MG63 (cell line): ENCODE measurements around the gene TFB2M. TPM values are rescaled to one million over a fixed set of nuclear protein-coding genes. Genes with fewer than 3 reads are reported as not detected.
A peak's percentile ranks its signal among the peaks of the same experiment; 100 is the strongest.
"Not testable (repeated sequence)": the region's sequence is repeated elsewhere in the genome, so short reads cannot be mapped to it uniquely, and the experiment has no call there.

Source experiments
- DNase-seq: peaks from one replicate; pipeline ENCODE4 v3.0.0-alpha.2; 2020
- H3K27me3 ChIP-seq: fragments of 250-450 bp; sonication (Bioruptor Pico); 2 replicates; pipeline ENCODE4 v1.5.1; 2020; ENCODE audit warnings: mild to moderate bottlenecking, moderate library complexity
- H3K36me3 ChIP-seq: fragments of 250-450 bp; sonication (Bioruptor Pico); 2 replicates; pipeline ENCODE4 v1.5.1; 2020; ENCODE audit warnings: mild to moderate bottlenecking, moderate library complexity
- H3K4me3 ChIP-seq: fragments of 250-450 bp; sonication (Bioruptor Pico); 2 replicates; pipeline ENCODE4 v1.5.1; 2020; ENCODE audit warnings: mild to moderate bottlenecking, moderate library complexity
- H3K9me3 ChIP-seq: fragments of 250-450 bp; sonication (Bioruptor Pico); 2 replicates; pipeline ENCODE4 v1.5.1; 2020; ENCODE audit warnings: mild to moderate bottlenecking, moderate library complexity
- total RNA-seq: library from RNA; depleted of rRNA; stranded (reverse); fragments of >200 nt; shearing (Covaris generic); gene quantifications from 2 replicates; pipeline ENCODE4 v1.2.3, GENCODE V29; 2014; ENCODE audit warnings: low replicate concordance

TFB2M gene
- total RNA-seq, 1 experiment from 2014 or later: 10.9 TPM

GRCh38 chr1:246569248-246570238, 3.5 kb upstream of the TFB2M start:
- no peak overlapping the region for H3K4me3 ChIP-seq
- DNase-seq: no peak
- H3K9me3 ChIP-seq: no peaks in the 10 kb centered on the region
- no peaks in the 10 kb centered on the region for H3K27me3 ChIP-seq
- H3K36me3 ChIP-seq: peaks cover 4% of the 10 kb centered on the region

- Histone ChIP-seq H3K27me3 (no peaks in the 10 kb centered on the region), H3K4me3 (peak overlapping the region; percentile 90)
- no peak for DNase-seq
These were observed 1.7 kb upstream of the TFB2M start for GRCh38 chr1:246567646-246568235.

GRCh38 chr1:246566813-246567645, 968 bp upstream of the TFB2M start:
- no peaks in the 10 kb centered on the region for H3K27me3 ChIP-seq
- DNase-seq: no peak
- H3K9me3 ChIP-seq: no peaks in the 10 kb centered on the region
- H3K4me3 ChIP-seq: peak overlapping the region; percentile 90
- H3K36me3 ChIP-seq: peaks cover 23% of the 10 kb centered on the region

More at GRCh38 chr1:246567646-246568235, 1.7 kb upstream of the TFB2M start:
- H3K36me3 ChIP-seq: peaks cover 16% of the 10 kb centered on the region
- no peaks in the 10 kb centered on the region for H3K9me3 ChIP-seq

GRCh38 chr1:246565751-246566127, 322 bp downstream of the TFB2M start:
- peaks cover 23% of the 10 kb centered on the region for H3K36me3 ChIP-seq
- no peaks in the 10 kb centered on the region for H3K9me3 ChIP-seq
- no peak for DNase-seq
- H3K27me3 ChIP-seq: no peaks in the 10 kb centered on the region
- H3K4me3 ChIP-seq: peak overlapping the region; percentile 90

GRCh38 chr1:246564839-246565750, 966 bp downstream of the TFB2M start:
- Histone ChIP-seq H3K36me3 (peaks cover 29% of the 10 kb centered on the region), H3K4me3 (peak overlapping the region; percentile 90), H3K9me3 (no peaks in the 10 kb centered on the region), H3K27me3 (no peaks in the 10 kb centered on the region)
- peak; percentile 11 for DNase-seq

GRCh38 chr1:246560833-246561232, 5.2 kb downstream of the TFB2M start:
- not testable (repeated sequence) for H3K9me3 ChIP-seq, H3K4me3 ChIP-seq, H3K27me3 ChIP-seq, DNase-seq
- peaks cover 59% of the 10 kb centered on the region for H3K36me3 ChIP-seq

- H3K36me3 ChIP-seq: peaks cover 66% of the 10 kb centered on the region
- no peak overlapping the region for H3K4me3 ChIP-seq
- H3K27me3 ChIP-seq: no peaks in the 10 kb centered on the region
- DNase-seq: no peak
- H3K9me3 ChIP-seq: no peaks in the 10 kb centered on the region
These were observed 6.8 kb downstream of the TFB2M start for GRCh38 chr1:246559310-246559709.

- no peak overlapping the region for H3K4me3 ChIP-seq
- no peak for DNase-seq
- H3K27me3 ChIP-seq: no peaks in the 10 kb centered on the region
- H3K36me3 ChIP-seq: peaks cover 68% of the 10 kb centered on the region
- no peaks in the 10 kb centered on the region for H3K9me3 ChIP-seq
These were observed 8.0 kb downstream of the TFB2M start for GRCh38 chr1:246558041-246558440.

GRCh38 chr1:246554201-246554600, 11.9 kb downstream of the TFB2M start:
- Histone ChIP-seq H3K36me3 (peaks cover 83% of the 10 kb centered on the region), H3K9me3 (no peaks in the 10 kb centered on the region), H3K4me3 (no peak overlapping the region), H3K27me3 (no peaks in the 10 kb centered on the region)
- no peak for DNase-seq

GRCh38 chr1:246552110-246552509, 14.0 kb downstream of the TFB2M start:
- Histone ChIP-seq H3K4me3 (no peak overlapping the region), H3K36me3 (peaks cover 82% of the 10 kb centered on the region), H3K9me3 (no peaks in the 10 kb centered on the region), H3K27me3 (no peaks in the 10 kb centered on the region)
- DNase-seq: no peak

GRCh38 chr1:246550402-246550801, 15.7 kb downstream of the TFB2M start:
- no peak for DNase-seq
- H3K36me3 ChIP-seq: peaks cover 70% of the 10 kb centered on the region

GRCh38 chr1:246549665-246550064, 16.4 kb downstream of the TFB2M start:
- no peak overlapping the region for H3K4me3 ChIP-seq
- H3K36me3 ChIP-seq: peaks cover 67% of the 10 kb centered on the region
- DNase-seq: no peak
- no peaks in the 10 kb centered on the region for H3K27me3 ChIP-seq
- H3K9me3 ChIP-seq: no peaks in the 10 kb centered on the region

More at GRCh38 chr1:246550402-246550801, 15.7 kb downstream of the TFB2M start:
- no peak overlapping the region for H3K4me3 ChIP-seq
- no peaks in the 10 kb centered on the region for H3K27me3 ChIP-seq
- H3K9me3 ChIP-seq: no peaks in the 10 kb centered on the region

- H3K27me3 ChIP-seq: no peaks in the 10 kb centered on the region
- H3K9me3 ChIP-seq: no peaks in the 10 kb centered on the region
- peaks cover 46% of the 10 kb centered on the region for H3K36me3 ChIP-seq
- no peak for DNase-seq
- H3K4me3 ChIP-seq: no peak overlapping the region
These were observed 22.1 kb downstream of the TFB2M start for GRCh38 chr1:246544001-246544400.

GRCh38 chr1:246540738-246541491, 25.1 kb downstream of the TFB2M start:
- H3K4me3 ChIP-seq: no peak overlapping the region
- H3K36me3 ChIP-seq: peaks cover 38% of the 10 kb centered on the region
- no peaks in the 10 kb centered on the region for H3K9me3 ChIP-seq
- H3K27me3 ChIP-seq: no peaks in the 10 kb centered on the region
- DNase-seq: no peak

- Histone ChIP-seq H3K4me3 (no peak overlapping the region), H3K9me3 (no peaks in the 10 kb centered on the region), H3K27me3 (no peaks in the 10 kb centered on the region), H3K36me3 (peaks cover 17% of the 10 kb centered on the region)
- DNase-seq: no peak
These were observed 28.2 kb downstream of the TFB2M start for GRCh38 chr1:246537887-246538286.
